ENCODE data around the gene RNASE8.
"Not testable (repeated sequence)": the region's sequence is repeated elsewhere in the genome, so short reads cannot be mapped to it uniquely, and the experiment has no call there.

Gene RNASE8, protein sequence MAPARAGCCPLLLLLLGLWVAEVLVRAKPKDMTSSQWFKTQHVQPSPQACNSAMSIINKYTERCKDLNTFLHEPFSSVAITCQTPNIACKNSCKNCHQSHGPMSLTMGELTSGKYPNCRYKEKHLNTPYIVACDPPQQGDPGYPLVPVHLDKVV

DNA sequence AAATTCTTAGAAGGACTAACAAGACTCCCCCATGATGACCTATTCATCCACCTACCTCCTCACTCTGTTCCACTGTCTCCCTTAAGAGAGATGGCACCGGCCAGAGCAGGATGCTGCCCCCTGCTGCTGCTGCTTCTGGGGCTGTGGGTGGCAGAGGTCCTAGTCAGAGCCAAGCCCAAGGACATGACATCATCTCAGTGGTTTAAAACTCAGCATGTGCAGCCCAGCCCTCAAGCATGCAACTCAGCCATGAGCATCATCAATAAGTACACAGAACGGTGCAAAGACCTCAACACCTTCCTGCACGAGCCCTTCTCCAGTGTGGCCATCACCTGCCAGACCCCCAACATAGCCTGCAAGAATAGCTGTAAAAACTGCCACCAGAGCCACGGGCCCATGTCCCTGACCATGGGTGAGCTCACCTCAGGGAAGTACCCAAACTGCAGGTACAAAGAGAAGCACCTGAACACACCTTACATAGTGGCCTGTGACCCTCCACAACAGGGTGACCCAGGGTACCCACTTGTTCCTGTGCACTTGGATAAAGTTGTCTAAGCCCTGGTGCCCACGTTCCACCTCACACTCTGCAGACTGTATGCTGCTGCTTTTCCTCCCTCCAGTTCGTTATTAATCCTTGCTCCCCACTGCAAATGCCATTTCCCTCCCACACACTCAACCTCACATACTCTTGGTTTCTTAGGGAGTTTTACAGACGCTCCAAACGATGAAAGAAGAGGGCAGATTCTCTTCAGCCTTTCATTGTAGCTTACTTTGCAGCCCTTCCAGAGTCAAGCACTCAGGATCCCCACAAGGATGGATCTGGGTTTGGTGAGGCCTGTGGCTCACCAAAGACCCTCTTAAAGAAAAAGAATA, at the start of gene RNASE8:
Gene RNASE8 (plus strand): TSS at position 20 of the 873 bp plus-strand sequence. CDS start 71 bp downstream, at position 91.
- no peak for DNase-seq

DNA sequence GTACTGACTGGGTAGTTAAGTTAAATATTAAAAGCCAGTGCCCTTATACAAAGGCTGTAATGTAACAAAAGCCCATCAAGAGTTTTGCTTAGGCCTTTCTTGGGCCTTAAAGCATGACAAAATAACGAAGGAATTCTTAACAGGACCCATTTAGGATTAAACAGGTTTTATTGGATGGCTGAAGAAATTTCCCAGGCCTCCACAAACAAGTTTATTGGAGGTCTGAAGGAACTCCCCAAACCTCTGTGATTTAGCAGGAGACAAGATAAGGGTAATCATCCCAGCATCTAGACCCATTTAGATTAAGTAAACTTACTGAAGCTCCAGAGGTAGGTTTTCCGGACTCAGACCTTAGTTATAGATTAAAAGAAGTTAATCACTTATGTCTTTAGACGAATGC, 47.9 kb upstream of the RNASE8 start:
- DNase-seq, result not testable (repeated sequence)

DNA sequence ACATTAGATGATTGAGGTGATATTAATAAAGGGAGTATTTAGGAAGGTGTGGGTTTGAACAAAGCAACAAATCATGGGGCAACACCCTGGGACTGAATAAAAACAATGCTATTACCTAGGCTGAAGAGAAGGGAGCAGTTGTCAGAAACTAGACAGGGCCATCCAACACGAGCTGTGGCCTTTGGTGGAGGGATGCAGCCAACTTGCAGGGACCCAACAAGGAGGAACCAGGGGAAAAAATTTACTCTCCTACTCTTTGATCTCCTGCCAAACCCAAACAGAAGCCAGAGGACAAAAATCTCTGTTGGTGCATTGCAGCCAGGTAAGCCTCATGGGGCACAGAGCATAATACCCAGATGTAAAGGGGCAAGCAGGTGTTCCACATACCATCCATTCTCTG, 46.5 kb upstream of the RNASE8 start:
- no peak for DNase-seq

DNA sequence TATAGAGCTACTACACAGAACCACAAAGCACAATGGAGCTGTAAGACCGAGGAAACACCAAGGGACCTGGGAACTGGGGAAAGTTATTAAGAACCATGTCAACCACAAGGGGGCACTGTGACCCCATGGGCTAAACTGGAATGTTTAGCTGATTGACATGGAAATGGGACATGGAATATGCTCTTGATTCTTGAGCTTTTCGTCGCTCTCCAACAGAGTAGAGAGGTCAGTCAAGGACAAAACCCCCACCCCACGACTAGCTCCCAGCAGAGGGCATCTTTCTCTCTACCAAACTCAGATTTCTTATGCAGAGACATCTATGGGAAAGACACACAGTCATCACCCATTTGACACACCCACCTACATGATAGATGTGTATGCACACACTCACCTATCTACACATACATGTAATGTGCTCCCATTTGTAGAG, 42.8 kb upstream of the RNASE8 start:
- DNase-seq, result peak; percentile 76

DNA sequence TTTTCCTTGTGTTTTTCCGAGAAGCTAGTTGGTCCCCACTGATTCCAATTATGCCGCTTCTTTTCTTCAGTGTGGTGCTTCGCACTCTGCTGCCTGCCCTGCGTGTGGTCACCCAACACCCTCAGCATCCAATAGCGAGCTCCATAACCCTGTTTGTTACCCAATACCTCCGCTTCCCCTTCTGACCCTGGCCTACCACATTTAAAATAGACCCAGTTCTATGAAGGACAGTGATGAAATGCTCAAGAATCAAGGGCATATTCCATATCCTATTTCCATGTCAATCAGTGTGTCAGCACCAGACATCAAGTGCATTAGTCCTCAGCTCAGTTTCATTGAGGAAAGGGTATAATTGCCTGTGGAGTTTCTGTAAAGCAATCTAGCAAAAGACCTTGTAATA, 42.3 kb upstream of the RNASE8 start:
- DNase-seq, result no peak

DNA sequence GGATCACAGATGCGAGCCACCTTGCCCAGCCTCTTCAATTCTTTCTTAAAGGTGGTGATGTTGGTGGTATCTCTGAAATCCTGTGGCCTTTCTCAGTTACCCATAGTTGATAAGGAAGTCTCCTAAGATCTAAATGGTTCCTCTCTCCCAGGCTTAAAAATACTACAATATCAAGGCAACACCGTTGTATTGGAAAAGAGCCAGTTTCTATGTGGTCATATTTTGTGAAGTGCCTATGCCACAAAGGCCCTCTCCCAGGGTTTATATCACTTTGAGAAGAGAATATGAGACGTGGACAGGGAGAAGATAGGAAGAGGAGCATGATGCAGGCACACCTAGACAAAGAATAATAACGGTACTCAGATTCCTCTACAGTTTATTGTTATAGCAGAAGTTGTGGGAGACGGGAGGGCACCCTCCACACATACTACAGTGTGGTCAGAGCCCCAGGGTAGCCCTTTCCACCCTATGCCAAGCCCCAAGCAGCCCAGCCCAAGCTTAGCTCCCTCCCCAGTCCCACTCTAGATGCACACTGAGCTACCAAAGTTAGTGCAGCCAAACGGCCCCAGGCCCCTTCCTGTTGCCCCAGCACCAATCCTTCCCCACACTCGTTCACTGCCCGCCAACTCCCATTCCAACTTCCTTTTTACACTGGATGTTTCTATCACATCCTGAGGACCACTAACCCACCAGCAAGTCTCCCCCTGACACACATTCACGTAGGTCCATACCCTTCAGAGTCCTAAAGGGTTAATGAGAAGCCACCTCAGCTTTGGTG, 41.0 kb upstream of the RNASE8 start:
- no peak for DNase-seq

DNA sequence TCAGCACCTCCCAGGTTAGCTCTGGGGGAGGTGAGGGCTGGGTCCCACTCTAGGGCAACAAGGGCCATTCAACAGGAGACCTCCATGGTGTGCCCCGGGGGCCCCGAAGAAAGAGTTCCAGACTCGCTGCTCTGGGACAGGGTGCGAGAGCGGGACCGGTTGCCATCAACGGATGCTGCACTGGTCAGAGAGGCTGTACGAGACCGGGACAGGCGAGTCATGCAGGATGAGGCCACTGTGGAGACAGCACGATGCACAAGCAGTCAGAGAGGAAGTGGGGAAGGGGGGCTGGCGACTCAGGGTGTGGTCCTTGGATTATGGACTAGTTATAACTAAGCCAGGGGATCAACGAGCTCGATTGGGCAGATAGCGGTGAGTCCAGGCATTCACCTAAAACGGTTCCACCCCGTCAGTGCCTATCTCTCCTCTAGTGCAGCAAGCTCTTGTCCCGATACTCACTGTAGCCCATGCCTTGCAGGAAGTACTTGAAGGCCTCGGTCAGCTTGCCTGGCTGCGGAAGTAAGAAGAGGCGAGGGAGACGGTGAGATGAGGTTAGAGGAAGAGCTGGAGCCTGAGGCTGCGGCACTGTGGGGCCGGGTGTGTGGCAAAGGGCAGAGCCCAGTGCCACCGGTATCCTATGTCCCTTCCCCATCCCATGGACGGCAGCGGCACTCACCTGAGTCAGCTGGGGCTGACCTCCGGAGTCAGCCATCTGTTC, 39.9 kb upstream of the RNASE8 start:
- no peak for DNase-seq

DNA sequence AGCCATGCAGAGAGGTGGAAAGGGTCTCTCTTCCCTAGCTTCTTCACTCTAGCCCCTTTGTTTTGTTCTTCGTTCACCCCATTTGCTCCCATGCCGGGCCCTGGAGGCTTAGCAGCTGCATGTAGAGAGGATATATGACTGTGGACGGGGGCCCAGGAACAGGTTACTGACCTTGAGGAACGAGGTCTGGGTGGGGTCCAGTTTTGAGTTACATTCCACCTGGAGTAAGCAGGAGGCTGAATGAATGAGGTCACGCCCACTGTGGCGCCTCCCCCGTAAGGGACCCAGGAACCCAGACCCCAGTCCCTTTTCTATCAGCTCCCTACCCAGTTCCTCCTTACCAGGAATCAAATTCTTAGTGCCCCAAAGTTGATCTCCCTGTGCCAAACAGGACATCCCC, 39.3 kb upstream of the RNASE8 start:
- no peak for DNase-seq

DNA sequence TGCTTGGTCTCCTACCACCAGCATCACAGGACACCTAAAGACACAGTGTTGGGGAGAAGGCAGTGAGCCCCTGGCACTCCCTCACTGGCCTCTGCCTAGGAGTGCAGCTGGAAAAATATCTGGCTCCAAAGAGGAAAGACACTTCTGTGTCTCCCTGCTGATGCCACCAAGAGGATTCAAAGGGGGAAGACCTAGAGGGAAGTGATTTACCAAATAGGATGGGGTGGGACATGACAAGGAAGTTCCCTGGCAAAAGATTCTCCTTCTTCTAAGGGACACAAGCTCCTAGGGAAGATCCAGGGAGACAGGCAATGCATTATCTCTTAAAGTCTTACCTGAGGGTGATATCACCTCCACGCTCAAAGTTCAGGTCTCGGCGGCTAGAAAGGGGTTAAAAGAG, 38.8 kb upstream of the RNASE8 start:
- DNase-seq, result no peak

DNA sequence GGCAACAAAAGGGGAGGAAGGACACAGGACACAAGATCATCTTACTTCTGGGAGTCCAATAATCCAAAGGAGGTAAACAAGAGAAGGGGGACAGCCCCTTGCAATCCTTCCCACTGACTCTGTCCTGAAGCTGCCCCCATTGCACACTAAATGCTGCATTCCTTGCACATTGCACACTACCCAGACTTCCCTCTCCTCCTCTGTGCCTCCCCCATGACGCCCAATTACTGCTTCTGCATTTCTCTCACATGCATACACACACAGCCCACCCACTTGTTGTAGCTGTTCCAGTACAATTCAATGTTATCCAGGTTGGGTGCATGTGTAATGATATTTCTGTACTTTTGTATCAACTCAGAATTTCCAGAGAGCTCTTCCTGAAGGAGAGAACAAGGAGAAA, 38.3 kb upstream of the RNASE8 start:
- no peak for DNase-seq

DNA sequence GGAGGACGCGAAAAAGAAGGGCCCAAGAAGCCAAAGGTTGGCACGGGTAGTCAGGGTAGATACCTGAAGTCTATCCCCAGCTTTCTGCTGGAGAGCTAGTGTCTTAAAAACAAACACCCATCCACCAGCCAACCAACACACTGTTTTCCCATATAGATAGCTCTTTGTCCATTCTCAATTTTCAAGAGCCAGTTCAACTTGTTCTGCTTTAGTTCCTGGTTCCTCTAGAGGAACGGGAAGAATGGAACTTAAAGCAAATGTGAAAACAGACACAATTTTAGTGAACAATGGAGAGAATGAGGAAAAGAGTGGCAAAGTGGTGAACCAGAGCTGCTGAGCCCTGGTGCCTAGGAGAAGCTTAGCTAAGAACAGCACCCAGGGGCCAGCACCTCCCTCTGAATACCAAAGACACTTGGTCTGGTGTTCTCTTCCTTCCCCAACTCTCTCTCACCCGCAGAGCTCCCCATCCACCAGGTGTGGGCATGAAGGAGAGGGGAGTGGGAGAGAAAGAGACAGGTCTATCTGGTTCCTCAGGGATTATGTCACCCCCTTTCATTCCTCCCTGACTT, 36.6 kb upstream of the RNASE8 start:
- DNase-seq, result no peak

DNA sequence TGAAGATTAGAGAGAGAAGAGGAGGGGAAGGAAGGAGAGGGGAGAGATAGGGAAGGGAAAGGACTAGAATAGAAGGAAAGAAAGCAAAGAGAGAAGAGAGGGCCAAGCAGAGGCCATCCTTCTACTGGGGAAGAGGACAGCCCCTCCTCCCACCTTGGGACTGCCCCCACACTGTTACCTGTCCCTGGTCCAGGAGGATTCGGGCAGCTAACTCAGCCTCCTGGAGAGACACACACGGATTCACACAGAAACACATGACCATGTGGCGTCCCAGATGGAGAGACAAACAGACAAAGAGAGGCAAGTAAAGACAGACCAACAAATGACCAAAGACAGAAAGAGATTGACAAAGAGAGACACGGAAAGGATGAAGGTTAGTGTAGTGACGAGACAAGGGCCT, 34.9 kb upstream of the RNASE8 start:
- no peak for DNase-seq

DNA sequence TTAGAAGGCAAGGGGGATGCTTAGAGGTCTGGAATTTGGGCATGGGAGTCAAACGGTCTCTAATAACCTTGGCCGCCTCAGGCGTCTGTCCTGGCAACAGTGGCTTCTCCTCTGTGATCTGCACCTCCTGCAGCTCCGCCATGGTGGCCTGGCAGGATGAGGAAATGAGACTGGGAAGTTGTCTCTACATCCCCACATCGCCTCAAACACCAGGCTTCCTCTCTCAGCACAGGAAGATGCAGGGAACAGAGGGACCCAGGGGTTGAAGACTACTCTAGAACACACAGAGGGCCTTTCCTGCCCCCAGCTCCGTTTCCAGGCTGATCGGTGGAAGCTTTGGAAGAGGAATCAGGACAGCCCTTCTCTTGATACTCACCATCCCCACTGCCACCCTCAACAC, 34.4 kb upstream of the RNASE8 start:
- DNase-seq, result no peak

DNA sequence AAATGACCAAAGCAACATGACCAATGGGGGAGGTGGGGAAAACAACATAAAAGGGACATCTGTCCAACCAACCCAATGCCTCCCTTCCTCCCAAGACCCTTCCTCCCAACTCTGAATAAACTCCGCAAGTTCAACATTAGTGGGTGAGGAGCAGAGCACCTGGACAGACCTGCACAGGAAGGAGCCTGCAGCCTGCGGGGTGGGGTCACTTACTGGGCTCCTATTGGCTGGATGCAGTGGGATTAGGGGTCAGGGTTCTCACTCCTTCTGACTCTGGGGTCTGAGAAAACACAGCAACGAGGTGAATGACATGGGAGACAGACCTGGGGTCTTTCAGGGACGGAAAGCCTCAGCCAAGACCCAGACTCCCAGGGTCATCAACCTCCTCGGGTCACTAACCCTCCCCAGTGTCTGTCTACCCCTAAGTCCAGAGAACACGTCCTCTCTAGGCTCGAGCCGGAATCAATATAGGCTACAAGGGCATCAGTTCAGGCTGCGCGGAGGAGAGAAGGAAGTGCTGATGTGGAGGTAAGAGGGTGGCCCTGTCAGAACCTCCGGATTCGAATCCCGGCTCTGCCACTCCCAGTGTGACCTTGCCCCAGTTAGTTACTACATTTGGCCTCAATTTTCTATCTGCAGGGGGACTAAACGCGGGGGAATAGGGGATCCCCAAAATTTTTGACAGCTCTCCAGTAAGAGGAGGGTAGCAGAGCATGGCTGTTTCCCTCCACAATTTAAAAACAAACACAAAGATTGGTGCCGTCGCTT, 33.6 kb upstream of the RNASE8 start:
- no peak for DNase-seq

DNA sequence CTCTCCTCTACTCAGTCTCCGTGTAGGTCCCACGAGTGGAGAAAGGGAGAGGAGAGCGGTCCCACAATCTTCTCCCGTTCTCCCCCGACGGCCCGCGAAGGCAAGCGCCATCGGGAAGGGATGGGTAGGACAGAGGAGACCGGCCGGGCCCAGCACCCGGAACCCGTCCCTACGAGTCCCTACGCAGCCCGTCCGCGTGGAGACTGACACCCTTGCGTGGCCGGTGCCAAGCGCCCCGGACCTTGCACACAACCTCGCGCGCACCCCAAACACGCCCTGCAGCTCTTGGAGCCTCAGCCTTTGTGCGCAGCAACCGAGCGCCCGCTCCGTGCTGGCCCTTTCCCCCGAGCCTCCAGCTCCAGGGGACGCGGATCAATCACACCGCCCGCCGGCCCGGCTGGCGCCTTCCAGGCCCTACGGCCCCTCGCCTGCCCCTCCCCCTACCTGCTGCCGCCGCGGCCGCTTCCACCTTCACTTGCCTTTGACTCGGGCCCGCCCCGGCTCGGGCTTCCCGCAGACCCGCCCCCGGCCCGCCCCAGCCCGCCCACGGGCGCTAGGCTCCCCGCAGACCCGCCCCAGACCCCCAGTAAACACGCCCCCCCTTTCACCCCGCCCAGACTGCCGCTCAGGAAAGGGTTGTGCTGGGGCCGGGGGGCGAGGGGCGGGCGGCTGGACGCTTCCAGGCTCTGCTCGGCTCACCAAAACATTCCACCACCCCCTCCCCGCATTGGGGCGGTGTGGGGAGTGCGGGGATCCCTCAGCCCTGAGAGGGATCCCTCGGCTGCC, 32.8 kb upstream of the RNASE8 start, which contains the start of gene NDRG2:
Gene NDRG2 (minus strand): TSS at position 477 of the 786 bp plus-strand sequence. CDS start 1,746 bp downstream, outside the sequence.
- peak; percentile 38 for DNase-seq

DNA sequence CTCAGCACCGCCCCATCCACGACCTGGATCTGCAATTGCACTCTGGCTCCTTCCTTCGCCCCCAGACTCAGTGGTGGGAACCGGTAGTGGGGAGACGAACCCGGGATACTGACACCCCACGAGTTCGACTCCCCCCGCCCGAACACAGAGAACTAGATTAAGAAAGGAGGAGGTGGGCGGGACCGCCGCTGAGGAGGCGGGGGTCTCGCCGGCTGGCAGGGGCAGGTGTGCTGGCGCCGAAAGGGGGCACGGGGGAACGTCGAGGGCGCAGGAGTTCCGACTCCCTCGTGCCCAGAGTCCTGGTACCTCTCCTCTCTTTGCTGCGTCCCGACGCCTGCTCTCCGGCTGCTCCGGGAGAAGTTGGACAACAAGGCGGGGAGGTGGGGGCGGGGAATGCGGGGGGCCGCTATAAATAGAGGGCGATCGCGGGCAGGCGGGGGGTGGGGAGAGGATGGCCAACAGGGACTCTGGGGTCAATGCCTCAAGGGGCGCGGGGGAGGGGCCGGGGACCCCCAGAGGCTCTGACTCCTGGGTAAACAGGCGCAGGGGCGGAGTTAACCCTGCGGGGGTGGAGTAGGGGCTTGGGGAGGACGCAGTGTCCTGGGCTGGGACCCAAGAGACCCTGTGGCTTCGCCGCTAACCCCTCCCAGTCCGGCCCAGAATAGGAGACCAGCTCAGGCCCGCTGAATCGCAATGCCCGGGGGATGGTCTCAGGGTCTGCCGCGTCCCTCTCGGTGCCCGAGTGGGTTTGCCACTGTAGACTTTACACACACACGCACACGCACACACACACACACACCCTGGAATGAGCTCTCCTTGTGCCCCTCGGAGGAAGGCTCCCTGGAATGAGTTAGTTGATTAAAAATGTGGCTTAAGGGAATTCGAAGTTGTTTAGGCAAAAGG, 32.0 kb upstream of the RNASE8 start:
- no peak for DNase-seq

DNA sequence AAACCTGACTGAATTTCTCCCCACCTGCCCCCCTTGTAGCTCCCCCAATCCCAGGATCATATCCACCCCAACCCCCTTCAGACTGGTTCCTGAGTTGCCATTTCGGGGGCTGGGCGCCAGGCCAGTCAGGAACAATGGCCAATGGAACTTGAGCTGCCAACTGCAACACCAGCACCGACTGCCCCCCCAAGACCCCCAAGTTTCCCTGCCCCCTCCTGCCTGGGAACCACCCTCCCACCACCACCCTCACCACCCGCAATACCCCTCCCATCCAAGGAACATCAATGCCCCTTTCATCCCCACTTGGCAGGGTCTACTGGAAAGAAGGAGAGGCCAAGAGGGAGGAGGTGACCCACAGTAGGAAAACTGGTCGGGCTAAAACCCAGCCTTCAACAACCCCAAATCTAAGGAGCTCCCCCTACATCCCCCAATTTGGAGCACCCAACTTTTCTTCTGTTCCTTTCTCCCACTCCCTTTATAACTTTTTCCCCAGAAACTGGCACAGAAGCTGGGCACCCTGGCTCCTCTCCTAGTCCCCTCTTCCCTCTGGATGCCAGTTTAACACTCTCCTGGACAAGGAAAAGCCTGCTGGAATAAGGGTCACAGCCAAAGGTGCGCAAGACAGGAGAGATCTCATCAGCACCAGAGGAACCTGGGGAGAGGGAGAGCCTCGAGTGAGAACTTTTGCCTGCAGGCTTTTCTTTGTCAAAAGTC, 31.2 kb upstream of the RNASE8 start:
- no peak for DNase-seq

DNA sequence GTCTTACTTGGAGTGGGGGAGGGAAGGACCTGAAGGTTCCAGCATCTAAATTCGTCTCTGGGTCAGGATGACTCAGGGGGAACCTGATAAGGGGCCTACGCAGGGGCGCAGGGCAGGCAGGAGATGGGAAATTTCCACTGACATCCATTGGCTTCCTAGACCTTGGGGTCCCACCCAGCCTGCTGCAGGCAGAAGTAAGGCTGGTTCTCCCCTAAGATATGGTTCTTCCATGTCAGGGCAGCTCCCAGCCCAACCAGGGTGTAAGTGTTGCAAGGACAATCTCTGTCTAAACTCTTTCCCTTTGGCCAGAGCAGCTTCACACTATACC, 30.7 kb upstream of the RNASE8 start:
- no peak for DNase-seq

DNA sequence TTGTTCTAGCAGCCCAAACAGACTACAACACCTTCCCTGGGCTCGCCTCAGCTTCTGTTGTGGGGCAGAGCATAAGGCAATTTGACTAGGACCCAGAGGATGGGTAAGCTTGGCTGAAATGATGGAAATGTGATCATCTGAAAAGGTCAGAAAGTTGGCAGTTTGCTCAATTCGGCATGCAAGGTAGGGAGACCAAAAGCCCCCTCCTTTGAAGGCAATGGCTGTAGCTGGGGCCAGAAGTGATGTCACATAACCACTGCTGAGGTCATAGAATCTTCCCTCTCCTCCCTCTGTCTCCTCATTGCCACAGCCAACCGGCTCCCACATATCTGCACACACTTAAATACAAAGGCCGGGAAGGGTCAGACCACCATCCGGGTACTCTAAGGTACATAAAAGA, 27.7 kb upstream of the RNASE8 start, which contains the start of gene TPPP2:
Gene TPPP2 (plus strand): TSS at position 301 of the 400 bp plus-strand sequence. CDS start 365 bp downstream, outside the sequence.
- no peak for DNase-seq

All from COR-L47 (cell line).